Liver (tissue), 3 donors: ENCODE measurements around the gene FSD2.

Source experiments
- JUND ChIP-seq, 2 donors: IDR thresholded peaks; 2 replicates each; pipeline ENCODE4 v1.6.1; 2016; ENCODE audit warnings: antibody characterized with exemption in 2 of 2
- RXRA ChIP-seq, 2 donors: IDR thresholded peaks; 2 replicates each; pipeline ENCODE4 v1.6.1; 2017 to 2018; ENCODE audit warnings: antibody characterized with exemption in 2 of 2, mild to moderate bottlenecking in 1 of 2
- SP1 ChIP-seq: IDR thresholded peaks from 2 replicates; pipeline ENCODE4 v1.6.1; 2018; ENCODE audit warnings: antibody characterized with exemption, mild to moderate bottlenecking
- TAF1 ChIP-seq: conservative IDR thresholded peaks from 2 replicates; pipeline ENCODE4 v1.6.1; 2016; ENCODE audit warnings: antibody characterized with exemption, mild to moderate bottlenecking
- TF ChIP-seq, protein P1 (sequence below): fragments of 150-350 bp; IDR thresholded peaks from 2 replicates; pipeline ENCODE4 v1.5.1; 2017; ENCODE audit warnings: improper control_type of control experiment, low read depth, low read length; ENCODE audit not compliant: missing input control
- TF ChIP-seq, protein P2 (sequence below): IDR thresholded peaks from 2 replicates; pipeline ENCODE4 v1.6.1; 2016; ENCODE audit warnings: antibody characterized with exemption
- TF ChIP-seq, protein P3 (sequence below): IDR thresholded peaks from 2 replicates; pipeline ENCODE4 v1.6.1; 2016; ENCODE audit warnings: antibody characterized with exemption
- donor health status: healthy.
- donor health status: healthy.

DNA sequence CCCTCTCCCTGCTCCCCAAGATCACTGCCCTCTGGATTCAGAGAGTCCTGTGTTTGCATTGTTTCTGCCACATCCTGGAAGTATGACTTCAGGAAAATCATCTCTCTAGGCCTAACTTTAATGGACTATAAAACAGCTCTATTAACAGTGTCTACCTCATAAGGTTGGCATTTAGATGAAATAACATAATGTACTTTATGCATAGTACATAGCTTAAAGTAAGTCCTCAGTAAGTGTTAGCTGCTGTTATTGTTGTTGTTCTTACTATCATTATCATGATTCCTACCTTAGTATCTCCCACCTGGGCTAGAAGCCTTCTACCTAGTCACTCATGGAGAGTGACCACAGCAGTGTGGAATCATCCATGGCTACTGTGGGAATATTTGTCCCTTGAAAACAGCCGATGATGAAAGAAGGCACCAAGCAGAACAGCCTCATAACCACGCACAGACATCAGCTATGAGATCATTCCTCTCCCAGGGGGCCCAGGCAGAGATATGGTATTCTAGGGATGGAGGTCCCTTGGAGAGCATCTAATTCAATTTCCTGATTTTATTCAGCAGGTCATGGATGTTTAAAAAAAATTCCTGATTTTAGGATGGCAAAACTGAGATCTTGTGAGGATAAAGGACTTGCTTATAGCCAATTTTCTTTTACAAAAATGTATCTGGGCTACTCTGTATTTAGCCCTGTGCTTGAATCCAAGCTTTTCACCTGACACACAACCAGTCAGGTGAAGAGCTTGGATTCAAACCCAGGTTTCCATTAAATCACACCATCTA, 1.9 kb downstream of the FSD2 start:
- TF ChIP-seq, protein P1, sequence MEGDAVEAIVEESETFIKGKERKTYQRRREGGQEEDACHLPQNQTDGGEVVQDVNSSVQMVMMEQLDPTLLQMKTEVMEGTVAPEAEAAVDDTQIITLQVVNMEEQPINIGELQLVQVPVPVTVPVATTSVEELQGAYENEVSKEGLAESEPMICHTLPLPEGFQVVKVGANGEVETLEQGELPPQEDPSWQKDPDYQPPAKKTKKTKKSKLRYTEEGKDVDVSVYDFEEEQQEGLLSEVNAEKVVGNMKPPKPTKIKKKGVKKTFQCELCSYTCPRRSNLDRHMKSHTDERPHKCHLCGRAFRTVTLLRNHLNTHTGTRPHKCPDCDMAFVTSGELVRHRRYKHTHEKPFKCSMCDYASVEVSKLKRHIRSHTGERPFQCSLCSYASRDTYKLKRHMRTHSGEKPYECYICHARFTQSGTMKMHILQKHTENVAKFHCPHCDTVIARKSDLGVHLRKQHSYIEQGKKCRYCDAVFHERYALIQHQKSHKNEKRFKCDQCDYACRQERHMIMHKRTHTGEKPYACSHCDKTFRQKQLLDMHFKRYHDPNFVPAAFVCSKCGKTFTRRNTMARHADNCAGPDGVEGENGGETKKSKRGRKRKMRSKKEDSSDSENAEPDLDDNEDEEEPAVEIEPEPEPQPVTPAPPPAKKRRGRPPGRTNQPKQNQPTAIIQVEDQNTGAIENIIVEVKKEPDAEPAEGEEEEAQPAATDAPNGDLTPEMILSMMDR, result no peak
- TF ChIP-seq, protein P2, sequence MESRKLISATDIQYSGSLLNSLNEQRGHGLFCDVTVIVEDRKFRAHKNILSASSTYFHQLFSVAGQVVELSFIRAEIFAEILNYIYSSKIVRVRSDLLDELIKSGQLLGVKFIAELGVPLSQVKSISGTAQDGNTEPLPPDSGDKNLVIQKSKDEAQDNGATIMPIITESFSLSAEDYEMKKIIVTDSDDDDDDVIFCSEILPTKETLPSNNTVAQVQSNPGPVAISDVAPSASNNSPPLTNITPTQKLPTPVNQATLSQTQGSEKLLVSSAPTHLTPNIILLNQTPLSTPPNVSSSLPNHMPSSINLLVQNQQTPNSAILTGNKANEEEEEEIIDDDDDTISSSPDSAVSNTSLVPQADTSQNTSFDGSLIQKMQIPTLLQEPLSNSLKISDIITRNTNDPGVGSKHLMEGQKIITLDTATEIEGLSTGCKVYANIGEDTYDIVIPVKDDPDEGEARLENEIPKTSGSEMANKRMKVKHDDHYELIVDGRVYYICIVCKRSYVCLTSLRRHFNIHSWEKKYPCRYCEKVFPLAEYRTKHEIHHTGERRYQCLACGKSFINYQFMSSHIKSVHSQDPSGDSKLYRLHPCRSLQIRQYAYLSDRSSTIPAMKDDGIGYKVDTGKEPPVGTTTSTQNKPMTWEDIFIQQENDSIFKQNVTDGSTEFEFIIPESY, result no peak
- TF ChIP-seq RXRA (IDR thresholded peaks at IDR 0.05), result no peak
- TF ChIP-seq, protein P3, sequence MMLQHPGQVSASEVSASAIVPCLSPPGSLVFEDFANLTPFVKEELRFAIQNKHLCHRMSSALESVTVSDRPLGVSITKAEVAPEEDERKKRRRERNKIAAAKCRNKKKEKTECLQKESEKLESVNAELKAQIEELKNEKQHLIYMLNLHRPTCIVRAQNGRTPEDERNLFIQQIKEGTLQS, result no peak
- no peak for TF ChIP-seq SP1
- no peak for TF ChIP-seq JUND (IDR thresholded peaks at IDR 0.05)
- no peak for TF ChIP-seq TAF1
